Peyer's patch (tissue), 4 donors: Measurements from ENCODE around the gene NALCN.

ENCODE experiments used
- POLR2A ChIP-seq, 2 donors: fragments of 450-650 bp; IDR thresholded peaks; one replicate each; pipeline ENCODE4 v1.5.1; 2017; ENCODE audit warnings: antibody characterized with exemption in 2 of 2, mild to moderate bottlenecking in 2 of 2, moderate library complexity in 2 of 2
- TF ChIP-seq, protein P1 (sequence below), 6 experiments: fragments of 450-650 bp in 4 of 6; fragments of 200-600 bp in 2 of 6; sonication (generic) in 1 of 6; IDR thresholded peaks; one replicate each; pipeline ENCODE4 v1.5.1; 2017 to 2019; ENCODE audit warnings: antibody characterized with exemption in 6 of 6, mild to moderate bottlenecking in 3 of 6, moderate library complexity in 1 of 6

DNA sequence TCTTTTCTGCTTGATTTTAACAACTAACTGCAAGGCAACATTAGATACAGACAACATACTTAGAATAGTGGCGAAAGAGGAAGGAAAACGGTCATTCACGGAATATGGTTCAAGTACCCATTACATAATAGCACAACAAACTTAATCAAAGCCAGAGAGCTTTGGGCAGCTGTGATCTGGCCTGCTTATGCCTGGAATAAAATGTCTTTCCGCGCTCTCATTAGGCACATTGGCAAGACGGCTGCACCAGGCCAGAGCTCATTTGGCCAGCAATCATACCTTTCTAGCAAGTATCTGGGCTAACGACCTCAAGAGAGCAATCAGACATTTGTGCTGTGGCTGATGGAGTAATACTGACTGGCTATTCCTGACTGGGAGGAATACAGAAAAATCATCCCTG is 112.8 kb downstream of the NALCN start:
- TF ChIP-seq, protein P1, sequence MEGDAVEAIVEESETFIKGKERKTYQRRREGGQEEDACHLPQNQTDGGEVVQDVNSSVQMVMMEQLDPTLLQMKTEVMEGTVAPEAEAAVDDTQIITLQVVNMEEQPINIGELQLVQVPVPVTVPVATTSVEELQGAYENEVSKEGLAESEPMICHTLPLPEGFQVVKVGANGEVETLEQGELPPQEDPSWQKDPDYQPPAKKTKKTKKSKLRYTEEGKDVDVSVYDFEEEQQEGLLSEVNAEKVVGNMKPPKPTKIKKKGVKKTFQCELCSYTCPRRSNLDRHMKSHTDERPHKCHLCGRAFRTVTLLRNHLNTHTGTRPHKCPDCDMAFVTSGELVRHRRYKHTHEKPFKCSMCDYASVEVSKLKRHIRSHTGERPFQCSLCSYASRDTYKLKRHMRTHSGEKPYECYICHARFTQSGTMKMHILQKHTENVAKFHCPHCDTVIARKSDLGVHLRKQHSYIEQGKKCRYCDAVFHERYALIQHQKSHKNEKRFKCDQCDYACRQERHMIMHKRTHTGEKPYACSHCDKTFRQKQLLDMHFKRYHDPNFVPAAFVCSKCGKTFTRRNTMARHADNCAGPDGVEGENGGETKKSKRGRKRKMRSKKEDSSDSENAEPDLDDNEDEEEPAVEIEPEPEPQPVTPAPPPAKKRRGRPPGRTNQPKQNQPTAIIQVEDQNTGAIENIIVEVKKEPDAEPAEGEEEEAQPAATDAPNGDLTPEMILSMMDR (IDR thresholded peaks at IDR 0.05): no peak
- no peak for TF ChIP-seq POLR2A (IDR thresholded peaks at IDR 0.05)
